ENCODE data around the gene MAP2K5. TPM values are rescaled to one million over a fixed set of nuclear protein-coding genes. Genes with fewer than 3 reads are reported as not detected.

The MAP2K5 gene
- total and polyA plus RNA-seq, 9 of the 15 experiments (the other 6 are each of a cell fraction or from before 2014, with no cell fraction given), result 0.41 to 16.5 (median 7.5) TPM

DNA sequence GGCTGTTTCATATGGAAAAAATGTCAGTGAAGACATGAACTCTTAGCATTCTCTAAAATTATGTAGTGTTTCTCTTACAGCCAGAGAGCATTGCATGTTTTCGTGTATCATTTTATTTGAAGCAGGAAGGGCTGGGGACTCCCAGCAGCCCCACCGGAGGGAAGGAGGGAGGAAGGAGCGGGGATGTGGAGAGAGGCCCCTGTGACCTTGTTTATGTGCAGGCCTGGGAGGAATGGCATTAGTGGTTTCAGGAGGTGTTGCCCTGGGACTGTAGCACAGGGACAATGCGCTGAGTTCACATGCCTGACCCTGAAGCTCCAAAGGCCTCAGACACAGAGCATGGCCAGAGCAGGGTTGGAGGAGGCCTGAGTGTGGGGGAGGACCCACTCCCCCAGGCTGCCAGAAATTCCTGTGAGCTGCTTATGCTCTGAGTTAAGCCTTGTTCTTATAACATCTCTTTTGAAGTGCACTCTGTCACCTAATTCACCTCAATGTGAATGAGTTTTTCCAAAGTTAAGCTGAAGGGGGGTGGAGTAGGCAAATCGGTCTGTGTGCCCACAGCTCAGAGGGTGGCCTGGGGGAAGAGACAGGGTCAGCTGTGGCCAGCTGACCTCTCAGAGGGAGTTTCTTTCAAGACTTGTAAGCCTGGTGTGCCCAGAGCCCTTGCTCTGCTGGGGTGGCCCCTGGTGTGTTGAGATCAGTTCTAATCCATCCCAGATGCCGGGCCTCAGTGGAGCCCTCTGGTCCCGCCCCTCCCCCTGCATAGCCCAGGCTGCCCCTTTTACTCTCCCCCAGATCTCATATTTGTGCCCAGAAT lies 301.3 kb downstream of the MAP2K5 start:
- Histone ChIP-seq H3K9ac (ENCODE audit: insufficient read depth in 1 of 2, low read depth in 2 of 2, low read length in 2 of 2) (peak overlapping the region in 1 of 2 experiments; percentile 57; a peak in 2 of 4 replicates), H3K27me3 (ENCODE audit: control insufficient read depth in 2 of 2, insufficient read depth in 2 of 2, low read length in 2 of 2) (no peaks in the 10 kb centered on the region), H3K4me3 (no peak overlapping the region), H2AFZ (ENCODE audit: low read depth, low read length) (peak overlapping the region; percentile 78), H3K27ac (ENCODE audit: extremely low read depth, low read depth, low read length) (peak overlapping the region; percentile 32; the same call in 1 of the 3 replicates), H3K9me3 (replicated peaks; ENCODE audit: control insufficient read depth, insufficient read depth, low read depth, low read length) (no peaks in the 10 kb centered on the region), H3K36me3 (ENCODE audit: control insufficient read depth, insufficient read depth, low read length) (no peaks in the 10 kb centered on the region), H3K79me2 (ENCODE audit: control insufficient read depth, insufficient read depth, low read length) (no peaks in the 10 kb centered on the region), H3K4me2 (ENCODE audit: insufficient read depth, low read length) (0 out of 2 replicates have a peak overlapping the region, but pooled peaks have one; percentile 1), H3K4me1 (replicated peaks in 1 of 2; ENCODE audit: control insufficient read depth in 2 of 2, insufficient read depth in 2 of 2, low read length in 2 of 2) (peaks cover 20 to 24% of the 10 kb centered on the region in 2 experiments), H3K9me1 (ENCODE audit: control insufficient read depth, insufficient read depth, low read length) (no peaks in the 10 kb centered on the region), H4K20me1 (replicated peaks; ENCODE audit: control insufficient read depth, insufficient read depth, low read length) (no peaks in the 10 kb centered on the region)
- intact Hi-C loops (cut with micrococcal nuclease), result no loop called here
- ChIA-PET CTCF (ENCODE audit: low intra/inter-chr PET ratio) (no interaction called here), POLR2A (interaction anchor here (0.6 to 0.7 kb wide), 4 partner anchors 9 to 850 kb away, joined by 3 read pairs; no protein-coding TSS in a partner anchor)
- in situ Hi-C loops (cut with MboI), result no loop called here
- DNase-seq (ENCODE audit: extremely low read depth in 1 of 4, low spot score in 3 of 4), result peak in 2 of 4 experiments; percentile 30 to 62
- no TSS peak for BruUV-seq (replicated peaks)
- FAIRE-seq, result peak; percentile 37
- ATAC-seq, result peak; percentile 24
- WGBS (ENCODE audit: insufficient coverage, low coverage, missing lambda C conversion rate), result 62% methylated on average over 7 of the region's 7 CpGs
- TF ChIP-seq, protein P1, sequence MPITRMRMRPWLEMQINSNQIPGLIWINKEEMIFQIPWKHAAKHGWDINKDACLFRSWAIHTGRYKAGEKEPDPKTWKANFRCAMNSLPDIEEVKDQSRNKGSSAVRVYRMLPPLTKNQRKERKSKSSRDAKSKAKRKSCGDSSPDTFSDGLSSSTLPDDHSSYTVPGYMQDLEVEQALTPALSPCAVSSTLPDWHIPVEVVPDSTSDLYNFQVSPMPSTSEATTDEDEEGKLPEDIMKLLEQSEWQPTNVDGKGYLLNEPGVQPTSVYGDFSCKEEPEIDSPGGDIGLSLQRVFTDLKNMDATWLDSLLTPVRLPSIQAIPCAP (CRISPR knock-in tag; IDR thresholded peaks at IDR 0.05; ENCODE audit: borderline replicate concordance), result no peak
- TF ChIP-seq GABPB1 (CRISPR knock-in tag; IDR thresholded peaks at IDR 0.05) (no peak), TEAD1 (CRISPR knock-in tag; IDR thresholded peaks at IDR 0.05) (peak in 1 of 2 experiments; percentile 22; a peak in 1 of 4 replicates), ETV5 (CRISPR knock-in tag; IDR thresholded peaks at IDR 0.05; ENCODE audit: low read depth) (no peak), FOXP1 (CRISPR knock-in tag; IDR thresholded peaks at IDR 0.05) (no peak), HDAC1 (IDR thresholded peaks at IDR 0.05) (0 out of 4 replicates have a peak, but pooled peaks of 1 of the 2 experiments have one; percentile 23), CEBPB (tag; IDR thresholded peaks at IDR 0.05) (no peak), ZBTB1 (CRISPR knock-in tag; IDR thresholded peaks at IDR 0.05; ENCODE audit: borderline replicate concordance, low read depth) (no peak), EGR1 (conservative IDR thresholded peaks at IDR 0.05) (peak; percentile 65), RBM15 (IDR thresholded peaks at IDR 0.05; ENCODE audit: insufficient read depth, low read length) (no peak), CBFB (CRISPR knock-in tag; IDR thresholded peaks at IDR 0.05) (no peak)
- TF ChIP-seq, protein P2, sequence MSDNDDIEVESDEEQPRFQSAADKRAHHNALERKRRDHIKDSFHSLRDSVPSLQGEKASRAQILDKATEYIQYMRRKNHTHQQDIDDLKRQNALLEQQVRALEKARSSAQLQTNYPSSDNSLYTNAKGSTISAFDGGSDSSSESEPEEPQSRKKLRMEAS (CRISPR knock-in tag; IDR thresholded peaks at IDR 0.05), result no peak
- TF ChIP-seq, protein P3, sequence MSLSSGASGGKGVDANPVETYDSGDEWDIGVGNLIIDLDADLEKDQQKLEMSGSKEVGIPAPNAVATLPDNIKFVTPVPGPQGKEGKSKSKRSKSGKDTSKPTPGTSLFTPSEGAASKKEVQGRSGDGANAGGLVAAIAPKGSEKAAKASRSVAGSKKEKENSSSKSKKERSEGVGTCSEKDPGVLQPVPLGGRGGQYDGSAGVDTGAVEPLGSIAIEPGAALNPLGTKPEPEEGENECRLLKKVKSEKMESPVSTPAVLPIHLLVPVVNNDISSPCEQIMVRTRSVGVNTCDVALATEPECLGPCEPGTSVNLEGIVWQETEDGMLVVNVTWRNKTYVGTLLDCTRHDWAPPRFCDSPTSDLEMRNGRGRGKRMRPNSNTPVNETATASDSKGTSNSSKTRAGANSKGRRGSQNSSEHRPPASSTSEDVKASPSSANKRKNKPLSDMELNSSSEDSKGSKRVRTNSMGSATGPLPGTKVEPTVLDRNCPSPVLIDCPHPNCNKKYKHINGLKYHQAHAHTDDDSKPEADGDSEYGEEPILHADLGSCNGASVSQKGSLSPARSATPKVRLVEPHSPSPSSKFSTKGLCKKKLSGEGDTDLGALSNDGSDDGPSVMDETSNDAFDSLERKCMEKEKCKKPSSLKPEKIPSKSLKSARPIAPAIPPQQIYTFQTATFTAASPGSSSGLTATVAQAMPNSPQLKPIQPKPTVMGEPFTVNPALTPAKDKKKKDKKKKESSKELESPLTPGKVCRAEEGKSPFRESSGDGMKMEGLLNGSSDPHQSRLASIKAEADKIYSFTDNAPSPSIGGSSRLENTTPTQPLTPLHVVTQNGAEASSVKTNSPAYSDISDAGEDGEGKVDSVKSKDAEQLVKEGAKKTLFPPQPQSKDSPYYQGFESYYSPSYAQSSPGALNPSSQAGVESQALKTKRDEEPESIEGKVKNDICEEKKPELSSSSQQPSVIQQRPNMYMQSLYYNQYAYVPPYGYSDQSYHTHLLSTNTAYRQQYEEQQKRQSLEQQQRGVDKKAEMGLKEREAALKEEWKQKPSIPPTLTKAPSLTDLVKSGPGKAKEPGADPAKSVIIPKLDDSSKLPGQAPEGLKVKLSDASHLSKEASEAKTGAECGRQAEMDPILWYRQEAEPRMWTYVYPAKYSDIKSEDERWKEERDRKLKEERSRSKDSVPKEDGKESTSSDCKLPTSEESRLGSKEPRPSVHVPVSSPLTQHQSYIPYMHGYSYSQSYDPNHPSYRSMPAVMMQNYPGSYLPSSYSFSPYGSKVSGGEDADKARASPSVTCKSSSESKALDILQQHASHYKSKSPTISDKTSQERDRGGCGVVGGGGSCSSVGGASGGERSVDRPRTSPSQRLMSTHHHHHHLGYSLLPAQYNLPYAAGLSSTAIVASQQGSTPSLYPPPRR (CRISPR knock-in tag; IDR thresholded peaks at IDR 0.05; ENCODE audit: borderline replicate concordance), result no peak
